Brain microvascular endothelial cell (primary cell): ENCODE measurements around the gene ABCB6.
"Not testable (repeated sequence)": the region's sequence is repeated elsewhere in the genome, so short reads cannot be mapped to it uniquely, and the experiment has no call there.

ENCODE experiments used
- DNase-seq: peaks from one replicate; pipeline ENCODE4 v3.0.0-alpha.2; 2020
- H3K27ac ChIP-seq: fragments of 250-450 bp; sonication (Bioruptor Pico); 2 replicates; pipeline ENCODE4 v1.5.1; 2020; ENCODE audit warnings: mild to moderate bottlenecking, moderate library complexity
- H3K27me3 ChIP-seq: fragments of 250-450 bp; sonication (Bioruptor Pico); replicated peaks from 2 replicates; pipeline ENCODE4 v1.5.1; 2020; ENCODE audit warnings: mild to moderate bottlenecking
- H3K36me3 ChIP-seq: fragments of 250-450 bp; sonication (Bioruptor Pico); replicated peaks from 2 replicates; pipeline ENCODE4 v1.5.1; 2020; ENCODE audit warnings: mild to moderate bottlenecking
- H3K4me3 ChIP-seq: 2 replicates; pipeline ENCODE4 v1.5.1; 2011; ENCODE audit warnings: low read depth, mild to moderate bottlenecking, control low read depth, low read length, moderate library complexity
- in situ Hi-C: cut with HindIII; loops from 2 replicates; pipeline ENCODE4 v1.10.0; 2017; ENCODE audit warnings: low sequenced_read_pairs, low pct_ligation_motif_present
- TF ChIP-seq, protein P1 (sequence below): IDR thresholded peaks from 2 replicates; pipeline ENCODE4 v1.5.1; 2011; ENCODE audit warnings: low read depth, mild to moderate bottlenecking, moderate library complexity, low read length, control low read depth, inconsistent platforms; ENCODE audit errors: missing control alignments

The ABCB6 gene

GRCh38 chr2:219218732-219219701 lies at the start of gene ABCB6:
ABCB6 (minus strand) TSS chr2:219218958; CDS start chr2:219218673, 285 bp downstream.
- peak; percentile 91 for DNase-seq
- in situ Hi-C loops = no loop called here
- Histone ChIP-seq H3K36me3 (peaks cover 35% of the 10 kb centered on the region), H3K4me3 (peak within 1 kb of the TSS; percentile 64), H3K27ac (peak within 1 kb of the TSS; percentile 79), H3K27me3 (no peaks in the 10 kb centered on the region)
- TF ChIP-seq, protein P1, sequence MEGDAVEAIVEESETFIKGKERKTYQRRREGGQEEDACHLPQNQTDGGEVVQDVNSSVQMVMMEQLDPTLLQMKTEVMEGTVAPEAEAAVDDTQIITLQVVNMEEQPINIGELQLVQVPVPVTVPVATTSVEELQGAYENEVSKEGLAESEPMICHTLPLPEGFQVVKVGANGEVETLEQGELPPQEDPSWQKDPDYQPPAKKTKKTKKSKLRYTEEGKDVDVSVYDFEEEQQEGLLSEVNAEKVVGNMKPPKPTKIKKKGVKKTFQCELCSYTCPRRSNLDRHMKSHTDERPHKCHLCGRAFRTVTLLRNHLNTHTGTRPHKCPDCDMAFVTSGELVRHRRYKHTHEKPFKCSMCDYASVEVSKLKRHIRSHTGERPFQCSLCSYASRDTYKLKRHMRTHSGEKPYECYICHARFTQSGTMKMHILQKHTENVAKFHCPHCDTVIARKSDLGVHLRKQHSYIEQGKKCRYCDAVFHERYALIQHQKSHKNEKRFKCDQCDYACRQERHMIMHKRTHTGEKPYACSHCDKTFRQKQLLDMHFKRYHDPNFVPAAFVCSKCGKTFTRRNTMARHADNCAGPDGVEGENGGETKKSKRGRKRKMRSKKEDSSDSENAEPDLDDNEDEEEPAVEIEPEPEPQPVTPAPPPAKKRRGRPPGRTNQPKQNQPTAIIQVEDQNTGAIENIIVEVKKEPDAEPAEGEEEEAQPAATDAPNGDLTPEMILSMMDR = no peak

GRCh38 chr2:219268294-219268693 lies 49.5 kb upstream of the ABCB6 start:
- H3K4me3 ChIP-seq = no peak overlapping the region
- in situ Hi-C loops = no loop called here
- no peaks in the 10 kb centered on the region for H3K36me3 ChIP-seq
- no peak for DNase-seq
- no peak overlapping the region for H3K27ac ChIP-seq
- no peaks in the 10 kb centered on the region for H3K27me3 ChIP-seq
- TF ChIP-seq, protein P1 = no peak

- Histone ChIP-seq H3K36me3 (no peaks in the 10 kb centered on the region), H3K27ac (no peak overlapping the region), H3K27me3 (no peaks in the 10 kb centered on the region), H3K4me3 (no peak overlapping the region)
- DNase-seq = no peak
- TF ChIP-seq, protein P1 = no peak
- in situ Hi-C loops = no loop called here
Measured at GRCh38 chr2:219266886-219267285, 48.1 kb upstream of the ABCB6 start.

GRCh38 chr2:219266232-219266631 lies 47.5 kb upstream of the ABCB6 start:
- H3K4me3 ChIP-seq = no peak overlapping the region
- no peak for DNase-seq
- peaks cover under 1% of the 10 kb centered on the region for H3K27me3 ChIP-seq
- H3K36me3 ChIP-seq = no peaks in the 10 kb centered on the region
- in situ Hi-C loops = no loop called here
- TF ChIP-seq, protein P1 = no peak
- H3K27ac ChIP-seq = no peak overlapping the region

- no peak for DNase-seq
- Histone ChIP-seq H3K36me3 (no peaks in the 10 kb centered on the region), H3K4me3 (no peak overlapping the region), H3K27ac (no peak overlapping the region), H3K27me3 (peaks cover 9% of the 10 kb centered on the region)
- in situ Hi-C loops = no loop called here
- TF ChIP-seq, protein P1 = no peak
Measured at GRCh38 chr2:219261024-219261855, 42.5 kb upstream of the ABCB6 start.

- H3K4me3 ChIP-seq, H3K27ac ChIP-seq, H3K36me3 ChIP-seq, DNase-seq, in situ Hi-C loops: not testable (repeated sequence)
- peaks cover 24% of the 10 kb centered on the region for H3K27me3 ChIP-seq
Measured at GRCh38 chr2:219258942-219259341, 40.2 kb upstream of the ABCB6 start.
